ENCODE measurements around the gene VBP1.
A peak's percentile ranks its signal among the peaks of the same experiment; 100 is the strongest.

VBP1 gene

GRCh38 chrX:155247497-155247896 is 31.2 kb downstream of the VBP1 start:
- Mint-ChIP-seq H3K27me3 (ENCODE audit: low read depth) (no peaks in the 10 kb centered on the region), H3K27ac (no peak overlapping the region), H3K4me3 (no peak overlapping the region), H3K4me1 (no peaks in the 10 kb centered on the region), H3K36me3 (ENCODE audit: low read depth) (no peaks in the 10 kb centered on the region), H3K9me3 (peaks cover 12% of the 10 kb centered on the region)
- TF ChIP-seq, protein P1, sequence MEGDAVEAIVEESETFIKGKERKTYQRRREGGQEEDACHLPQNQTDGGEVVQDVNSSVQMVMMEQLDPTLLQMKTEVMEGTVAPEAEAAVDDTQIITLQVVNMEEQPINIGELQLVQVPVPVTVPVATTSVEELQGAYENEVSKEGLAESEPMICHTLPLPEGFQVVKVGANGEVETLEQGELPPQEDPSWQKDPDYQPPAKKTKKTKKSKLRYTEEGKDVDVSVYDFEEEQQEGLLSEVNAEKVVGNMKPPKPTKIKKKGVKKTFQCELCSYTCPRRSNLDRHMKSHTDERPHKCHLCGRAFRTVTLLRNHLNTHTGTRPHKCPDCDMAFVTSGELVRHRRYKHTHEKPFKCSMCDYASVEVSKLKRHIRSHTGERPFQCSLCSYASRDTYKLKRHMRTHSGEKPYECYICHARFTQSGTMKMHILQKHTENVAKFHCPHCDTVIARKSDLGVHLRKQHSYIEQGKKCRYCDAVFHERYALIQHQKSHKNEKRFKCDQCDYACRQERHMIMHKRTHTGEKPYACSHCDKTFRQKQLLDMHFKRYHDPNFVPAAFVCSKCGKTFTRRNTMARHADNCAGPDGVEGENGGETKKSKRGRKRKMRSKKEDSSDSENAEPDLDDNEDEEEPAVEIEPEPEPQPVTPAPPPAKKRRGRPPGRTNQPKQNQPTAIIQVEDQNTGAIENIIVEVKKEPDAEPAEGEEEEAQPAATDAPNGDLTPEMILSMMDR (IDR thresholded peaks at IDR 0.05; ENCODE audit: unreplicated experiment in 3 of 3): no peak

GRCh38 chrX:155251391-155251790 is 35.1 kb downstream of the VBP1 start:
- TF ChIP-seq, protein P1 (IDR thresholded peaks at IDR 0.05; ENCODE audit: unreplicated experiment in 3 of 3): no peak
- peaks cover 7% of the 10 kb centered on the region for H3K9me3 Mint-ChIP-seq
- H3K27me3 Mint-ChIP-seq (ENCODE audit: low read depth): no peaks in the 10 kb centered on the region
- no peak overlapping the region for H3K27ac Mint-ChIP-seq
- H3K36me3 Mint-ChIP-seq (ENCODE audit: low read depth): no peaks in the 10 kb centered on the region
- no peaks in the 10 kb centered on the region for H3K4me1 Mint-ChIP-seq
- H3K4me3 Mint-ChIP-seq: no peak overlapping the region

- no peaks in the 10 kb centered on the region for H3K36me3 Mint-ChIP-seq (ENCODE audit: low read depth)
- H3K27ac Mint-ChIP-seq: no peak overlapping the region
- no peak overlapping the region for H3K4me3 Mint-ChIP-seq
- H3K4me1 Mint-ChIP-seq: no peaks in the 10 kb centered on the region
- no peaks in the 10 kb centered on the region for H3K27me3 Mint-ChIP-seq (ENCODE audit: low read depth)
- peaks cover 3% of the 10 kb centered on the region for H3K9me3 Mint-ChIP-seq
- TF ChIP-seq, protein P1 (IDR thresholded peaks at IDR 0.05; ENCODE audit: unreplicated experiment in 3 of 3): no peak
These were observed 43.5 kb downstream of the VBP1 start for GRCh38 chrX:155259752-155260151.

DNA sequence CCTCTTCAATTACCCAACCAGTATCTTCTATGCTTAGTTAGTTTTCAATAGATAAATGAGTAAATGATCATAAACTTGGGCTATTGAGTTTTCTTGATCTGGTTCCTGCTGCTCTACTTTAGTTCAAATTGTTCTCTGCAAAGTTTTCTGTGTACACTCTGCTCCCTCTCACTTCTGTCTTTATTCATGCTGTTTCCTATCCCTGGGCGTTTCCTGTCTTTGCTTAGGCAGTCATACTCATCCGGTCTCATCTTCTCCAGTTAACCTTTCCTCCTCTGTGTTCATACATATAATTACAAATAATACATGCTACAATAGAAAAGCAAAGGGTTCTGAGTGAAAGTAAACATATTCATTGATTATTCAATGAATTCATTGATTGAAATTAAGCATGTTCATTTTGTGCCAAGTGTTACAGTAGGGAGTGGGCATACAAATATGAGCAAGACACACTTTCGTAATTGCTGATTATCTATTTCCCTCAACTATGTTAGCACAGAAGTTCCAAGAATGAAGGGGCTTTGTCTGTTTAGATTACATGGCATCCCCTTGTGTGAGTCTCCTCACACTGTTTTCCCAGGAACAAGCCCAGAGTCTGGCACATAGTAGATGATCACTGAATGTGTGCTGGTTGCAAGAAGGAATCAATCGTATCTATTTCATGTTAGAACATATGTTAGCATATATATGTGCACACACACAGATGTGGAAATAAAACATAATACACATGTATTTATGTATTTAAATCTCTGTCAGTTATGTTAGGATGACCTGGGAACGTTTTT is 46.9 kb downstream of the VBP1 start:
- H3K4me1 Mint-ChIP-seq: no peaks in the 10 kb centered on the region

DNA sequence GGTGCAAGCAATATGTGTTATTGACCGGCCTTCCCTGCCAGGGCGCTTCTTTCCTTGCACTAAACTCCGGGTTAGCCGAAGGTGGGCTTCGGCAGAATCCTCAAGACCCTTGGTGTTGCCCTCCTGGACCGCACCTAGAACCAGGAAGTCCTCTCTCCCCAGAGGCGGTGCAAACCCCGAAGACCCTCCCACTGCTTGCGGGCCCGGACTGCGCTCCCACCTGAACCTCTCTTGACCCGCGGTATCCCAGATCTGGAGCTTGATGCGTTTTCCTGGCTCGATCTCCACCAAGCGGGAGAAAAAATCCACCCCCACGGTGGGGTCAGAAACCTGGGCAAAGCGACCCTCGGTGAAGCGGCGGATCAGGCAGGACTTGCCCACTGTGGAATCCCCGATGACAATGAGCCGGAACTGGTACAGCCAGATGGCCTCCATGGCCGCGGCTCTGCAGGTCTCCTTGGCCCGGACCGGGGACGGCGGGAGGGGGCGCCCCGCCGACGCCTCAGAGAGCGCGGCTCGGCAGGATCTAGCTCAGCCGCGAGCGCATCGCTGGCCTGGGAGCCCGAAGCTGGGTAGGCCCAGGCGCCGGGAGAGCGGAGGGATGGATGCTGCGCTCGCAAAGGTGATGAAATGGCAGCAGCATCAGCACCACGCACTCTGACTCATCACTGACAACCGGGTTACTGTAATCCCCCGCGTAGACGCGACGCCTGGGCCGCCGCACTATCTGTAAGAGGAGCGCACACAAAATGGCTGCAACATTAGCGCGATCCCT is 47.8 kb downstream of the VBP1 start, which contains the start of gene RAB39B:
TSS of gene RAB39B (minus strand) at position 638 of the 775 bp plus-strand sequence. CDS start at position 435, 203 bp downstream.
- peak within 1 kb of the TSS; percentile 69 to 83 (median 79) for H3K4me3 Mint-ChIP-seq
- no peaks in the 10 kb centered on the region for H3K27me3 Mint-ChIP-seq (ENCODE audit: low read depth)
- H3K9me3 Mint-ChIP-seq: peaks cover 12% of the 10 kb centered on the region
- H3K4me1 Mint-ChIP-seq: no peaks in the 10 kb centered on the region
- no peak within 1 kb of the TSS for H3K27ac Mint-ChIP-seq
- TF ChIP-seq, protein P1 (IDR thresholded peaks at IDR 0.05; ENCODE audit: unreplicated experiment in 3 of 3): no peak
- no peaks in the 10 kb centered on the region for H3K36me3 Mint-ChIP-seq (ENCODE audit: low read depth)

More for the DNA sequence above, 46.9 kb downstream of the VBP1 start:
- Mint-ChIP-seq H3K4me3 (peak overlapping the region; percentile 69 to 83 (median 79)), H3K9me3 (peaks cover 5% of the 10 kb centered on the region), H3K27me3 (ENCODE audit: low read depth) (no peaks in the 10 kb centered on the region), H3K27ac (no peak overlapping the region), H3K36me3 (ENCODE audit: low read depth) (no peaks in the 10 kb centered on the region)
- TF ChIP-seq, protein P1 (IDR thresholded peaks at IDR 0.05; ENCODE audit: unreplicated experiment in 3 of 3): no peak
